OCI-LY7 (cell line): ENCODE measurements around the gene RIOK1.

Experiments
- CTCF ChIP-seq: fragments of 200-600 bp; sonication (generic); conservative IDR thresholded peaks from 2 replicates; pipeline ENCODE4 v1.5.1; 2014; ENCODE audit warnings: mild to moderate bottlenecking, antibody characterized with exemption, low read length, moderate library complexity, mixed read lengths
- EZH2phosphoT487 ChIP-seq: fragments of 200-600 bp; sonication (generic); IDR thresholded peaks from 2 replicates; pipeline ENCODE4 v1.6.1; 2018; ENCODE audit warnings: low read depth, borderline replicate concordance, mild to moderate bottlenecking, mixed run types, antibody characterized with exemption, low read length, moderate library complexity, mixed read lengths

GRCh38 chr6:7431313-7431673, 41.7 kb downstream of the RIOK1 start:
- TF ChIP-seq CTCF (no peak), EZH2phosphoT487 (no peak)
